HepG2 (cell line): ENCODE data around the gene ANKS3. TPM values are rescaled to one million over a fixed set of nuclear protein-coding genes. Genes with fewer than 3 reads are reported as not detected.

ENCODE experiments used
- ATF6 ChIP-seq: sonication (generic); formaldehyde crosslinking; conservative IDR thresholded peaks from 2 replicates; pipeline ENCODE4 v1.4.0; 2020; ENCODE audit warnings: missing genetic modification reagents
- HNRNPK ChIP-seq: fragments of 200-400 bp; formaldehyde crosslinking; IDR thresholded peaks from 2 replicates; pipeline ENCODE4 v1.6.1; 2018; ENCODE audit warnings: low read length, low read depth, moderate library complexity, mild to moderate bottlenecking; ENCODE audit not compliant: poor library complexity, severe bottlenecking
- KIAA2018 ChIP-seq: sonication (generic); formaldehyde crosslinking; IDR thresholded peaks from 2 replicates; pipeline ENCODE4 v1.5.0; 2020; ENCODE audit warnings: mild to moderate bottlenecking, missing genetic modification reagents, borderline replicate concordance
- MTA1 ChIP-seq: sonication (generic); formaldehyde crosslinking; IDR thresholded peaks from 2 replicates; pipeline ENCODE4 v1.4.0; 2020; ENCODE audit warnings: missing genetic modification reagents, mild to moderate bottlenecking, borderline replicate concordance
- STAT6 ChIP-seq: sonication (generic); formaldehyde crosslinking; IDR thresholded peaks from 2 replicates; pipeline ENCODE4 v1.4.0; 2020; ENCODE audit warnings: missing genetic modification reagents, mild to moderate bottlenecking, borderline replicate concordance
- ZNF343 ChIP-seq: sonication (generic); formaldehyde crosslinking; IDR thresholded peaks from 2 replicates; pipeline ENCODE4 v1.4.0; 2020; ENCODE audit warnings: mild to moderate bottlenecking, missing genetic modification reagents
- ZNF609 ChIP-seq: sonication (generic); formaldehyde crosslinking; IDR thresholded peaks from 2 replicates; pipeline ENCODE4 v1.4.0; 2020; ENCODE audit warnings: mild to moderate bottlenecking, missing genetic modification reagents, borderline replicate concordance
- polyA plus RNA-seq, 8 experiments: library from polyadenylated mRNA; depleted of rRNA in 3 of 8; stranded (reverse) in 7 of 8; unstranded in 1 of 8; fragments of >200 nt; fragmentation: Illumina TruSeq in 4 of 8; extraction: Trizol in 4 of 8; gene quantifications; 2 replicates each; pipeline versions ENCODE4 v1.2.1 to v1.2.3, GENCODE V29; 2011 to 2016; ENCODE audit warnings: low read depth in 4 of 8, missing spikeins in 1 of 8, mixed read lengths in 1 of 8; ENCODE audit not compliant: insufficient read depth in 1 of 8
- total RNA-seq, 5 experiments: library from RNA; depleted of rRNA; stranded (reverse); fragments of >200 nt; fragmentation: Illumina TruSeq; extraction: Trizol; gene quantifications; 2 replicates each; pipeline ENCODE4 v1.2.3, GENCODE V29; 2016; ENCODE audit warnings: low read depth in 1 of 5

Gene ANKS3
- total and polyA plus RNA-seq, 2 of the 13 experiments (the other 11 are each of a cell fraction or from before 2014, with no cell fraction given), result 11.4 to 15.9 TPM

- TF ChIP-seq ZNF609 (peak; percentile 58), STAT6 (CRISPR knock-in tag) (no peak), ATF6 (CRISPR knock-in tag) (no peak), HNRNPK (peak; percentile 9), MTA1 (CRISPR knock-in tag) (peak; percentile 69; the same call in 1 of the 2 replicates), KIAA2018 (no peak), ZNF343 (no peak; the same call in 1 of the 2 replicates)
Measured at GRCh38 chr16:4734063-4734729, at the start of gene ANKS3, which contains the start of gene DNAAF8 (continued).
